ENCODE measurements around the gene CHI3L1. TPM values are rescaled to one million over a fixed set of nuclear protein-coding genes. Genes with fewer than 3 reads are reported as not detected.

Gene CHI3L1
- total RNA-seq, 4 donors from 2014 or later, result 80.5 to 188 (median 107) TPM

GRCh38 chr1:203144661-203145060 is 41.8 kb downstream of the CHI3L1 start:
- 60 to 72% methylated on average over 6 of the region's 6 CpGs for WGBS, 2 donors
- no peak for DNase-seq (ENCODE audit: low spot score in 2 of 2)
- TF ChIP-seq CTCF (IDR thresholded peaks at IDR 0.05), result no peak
- no peak for TF ChIP-seq POLR2A (IDR thresholded peaks at IDR 0.05)
- intact Hi-C loops (cut with DNase I; ENCODE audit: low total_unique reads), result no loop called here
- H3K4me3 ChIP-seq (ENCODE audit: low read depth, poor library complexity, severe bottlenecking), result no peak overlapping the region

DNA sequence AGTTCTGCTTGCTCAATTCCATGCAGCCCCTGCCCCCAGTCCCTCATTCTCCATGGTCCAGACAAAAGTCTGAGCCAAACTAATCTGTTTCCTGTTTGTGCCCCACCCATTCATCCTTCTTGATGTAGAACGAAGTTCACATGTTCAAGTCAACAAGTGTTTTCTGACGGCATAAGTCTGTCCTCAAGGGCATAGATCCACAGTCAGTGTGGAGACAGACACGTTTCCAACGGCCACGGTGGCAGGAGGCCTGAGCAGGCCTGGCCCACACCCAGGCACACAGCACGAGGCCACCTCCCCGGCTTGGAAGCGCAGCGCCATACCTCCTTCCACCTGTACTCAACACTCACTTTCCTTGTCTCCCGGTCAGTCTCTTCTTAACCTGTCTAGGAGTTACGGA is 42.9 kb downstream of the CHI3L1 start:
- WGBS, 2 donors, result 68 to 76% methylated on average over 11 of the region's 11 CpGs

GRCh38 chr1:203142684-203143408 is 43.7 kb downstream of the CHI3L1 start:
- no peak for DNase-seq (ENCODE audit: low spot score in 2 of 2)
- no peak overlapping the region for H3K4me3 ChIP-seq (ENCODE audit: low read depth, poor library complexity, severe bottlenecking)
- intact Hi-C loops (cut with DNase I; ENCODE audit: low total_unique reads), result no loop called here
- 89 to 90% methylated on average over 5 of the region's 5 CpGs for WGBS, 2 donors
- TF ChIP-seq CTCF (IDR thresholded peaks at IDR 0.05), result no peak
- no peak for TF ChIP-seq POLR2A (IDR thresholded peaks at IDR 0.05)

More for the DNA sequence above, 42.9 kb downstream of the CHI3L1 start:
- intact Hi-C loops (cut with DNase I; ENCODE audit: low total_unique reads), result no loop called here
- DNase-seq (ENCODE audit: low spot score in 2 of 2), result no peak
- no peak overlapping the region for H3K4me3 ChIP-seq (ENCODE audit: low read depth, poor library complexity, severe bottlenecking)
- TF ChIP-seq POLR2A (IDR thresholded peaks at IDR 0.05) (no peak), CTCF (IDR thresholded peaks at IDR 0.05) (no peak)

DNA sequence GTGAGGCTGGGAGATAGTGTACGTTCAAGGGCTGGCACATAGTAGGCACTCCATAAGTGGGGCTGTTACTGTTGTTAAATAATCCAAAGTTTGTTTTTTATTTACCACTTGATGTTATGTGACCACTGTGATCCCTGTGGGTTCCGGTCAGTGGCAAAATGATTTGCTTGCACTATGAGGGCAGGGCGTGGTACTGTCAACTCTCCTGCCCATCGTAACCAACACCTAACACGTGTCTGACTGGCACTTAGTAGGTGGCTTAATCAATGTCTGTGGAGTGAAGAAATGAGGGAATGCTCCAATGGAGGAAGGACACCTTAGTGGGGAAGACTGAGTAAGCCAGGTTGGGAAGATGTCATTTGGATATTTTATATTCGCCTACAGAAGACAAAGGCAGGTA is 44.4 kb downstream of the CHI3L1 start:
- 88 to 89% methylated on average over 6 of the region's 6 CpGs for WGBS, 2 donors
- no peak overlapping the region for H3K4me3 ChIP-seq (ENCODE audit: low read depth, poor library complexity, severe bottlenecking)

GRCh38 chr1:203140743-203141520 is 45.6 kb downstream of the CHI3L1 start:
- intact Hi-C loops (cut with DNase I; ENCODE audit: low total_unique reads), result no loop called here
- TF ChIP-seq CTCF (IDR thresholded peaks at IDR 0.05) (no peak), POLR2A (IDR thresholded peaks at IDR 0.05) (no peak)
- no peak for DNase-seq (ENCODE audit: low spot score in 2 of 2)

More for the DNA sequence above, 44.4 kb downstream of the CHI3L1 start:
- intact Hi-C loops (cut with DNase I; ENCODE audit: low total_unique reads), result no loop called here
- no peak for TF ChIP-seq POLR2A (IDR thresholded peaks at IDR 0.05)
- no peak for TF ChIP-seq CTCF (IDR thresholded peaks at IDR 0.05)
- DNase-seq (ENCODE audit: low spot score in 2 of 2), result no peak

More at GRCh38 chr1:203140743-203141520, 45.6 kb downstream of the CHI3L1 start:
- 68 to 80% methylated on average over 5 of the region's 5 CpGs for WGBS, 2 donors
- H3K4me3 ChIP-seq (ENCODE audit: low read depth, poor library complexity, severe bottlenecking), result no peak overlapping the region
